ENCODE results near the gene UBE2E3. TPM values are rescaled to one million over a fixed set of nuclear protein-coding genes. Genes with fewer than 3 reads are reported as not detected.

UBE2E3 gene
- total RNA-seq, 2 donors from 2014 or later: 49.7 to 53.8 TPM

GRCh38 chr2:181005326-181005655 is 24.9 kb downstream of the UBE2E3 start:
- no peak for ATAC-seq (ENCODE audit: insufficient number of reproducible peaks, low FRiP score, low read depth)
- Histone ChIP-seq H3K27ac (no peak overlapping the region), H3K27me3 (replicated peaks; ENCODE audit: insufficient read depth) (no peaks in the 10 kb centered on the region), H3K9me3 (no peaks in the 10 kb centered on the region), H3K4me1 (ENCODE audit: control insufficient read depth in 1 of 2, low read depth in 2 of 2) (peaks cover 5 to 8% of the 10 kb centered on the region in 2 donors), H3K36me3 (no peaks in the 10 kb centered on the region), H3K4me3 (no peak overlapping the region)
- TF ChIP-seq, protein P1, sequence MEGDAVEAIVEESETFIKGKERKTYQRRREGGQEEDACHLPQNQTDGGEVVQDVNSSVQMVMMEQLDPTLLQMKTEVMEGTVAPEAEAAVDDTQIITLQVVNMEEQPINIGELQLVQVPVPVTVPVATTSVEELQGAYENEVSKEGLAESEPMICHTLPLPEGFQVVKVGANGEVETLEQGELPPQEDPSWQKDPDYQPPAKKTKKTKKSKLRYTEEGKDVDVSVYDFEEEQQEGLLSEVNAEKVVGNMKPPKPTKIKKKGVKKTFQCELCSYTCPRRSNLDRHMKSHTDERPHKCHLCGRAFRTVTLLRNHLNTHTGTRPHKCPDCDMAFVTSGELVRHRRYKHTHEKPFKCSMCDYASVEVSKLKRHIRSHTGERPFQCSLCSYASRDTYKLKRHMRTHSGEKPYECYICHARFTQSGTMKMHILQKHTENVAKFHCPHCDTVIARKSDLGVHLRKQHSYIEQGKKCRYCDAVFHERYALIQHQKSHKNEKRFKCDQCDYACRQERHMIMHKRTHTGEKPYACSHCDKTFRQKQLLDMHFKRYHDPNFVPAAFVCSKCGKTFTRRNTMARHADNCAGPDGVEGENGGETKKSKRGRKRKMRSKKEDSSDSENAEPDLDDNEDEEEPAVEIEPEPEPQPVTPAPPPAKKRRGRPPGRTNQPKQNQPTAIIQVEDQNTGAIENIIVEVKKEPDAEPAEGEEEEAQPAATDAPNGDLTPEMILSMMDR (IDR thresholded peaks at IDR 0.05): no peak
- DNase-seq (ENCODE audit: low spot score): no peak

DNA sequence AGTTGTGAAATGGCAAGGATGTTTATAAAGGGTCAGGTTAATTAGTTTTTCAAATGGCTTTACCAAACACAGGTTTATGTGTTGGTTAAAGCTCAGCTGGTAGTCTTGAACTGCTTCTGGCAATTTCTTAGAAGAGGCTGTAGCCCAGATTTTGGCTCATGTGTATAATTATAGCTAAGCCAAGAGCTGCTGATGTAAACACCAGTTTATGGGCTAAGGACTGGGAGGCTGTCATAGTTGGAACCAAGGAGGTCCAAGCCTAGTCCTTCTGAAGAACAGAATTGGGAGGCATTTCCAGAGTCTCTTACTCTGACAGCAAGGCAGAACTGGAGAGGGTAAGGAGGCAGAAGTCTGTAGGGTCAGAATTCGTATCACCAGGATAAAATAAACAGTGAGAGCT is 25.4 kb downstream of the UBE2E3 start:
- H3K27me3 ChIP-seq (replicated peaks; ENCODE audit: insufficient read depth): no peaks in the 10 kb centered on the region
- H3K4me1 ChIP-seq (ENCODE audit: control insufficient read depth in 1 of 2, low read depth in 2 of 2): peaks cover 8% of the 10 kb centered on the region in 2 donors
- DNase-seq (ENCODE audit: low spot score): no peak

DNA sequence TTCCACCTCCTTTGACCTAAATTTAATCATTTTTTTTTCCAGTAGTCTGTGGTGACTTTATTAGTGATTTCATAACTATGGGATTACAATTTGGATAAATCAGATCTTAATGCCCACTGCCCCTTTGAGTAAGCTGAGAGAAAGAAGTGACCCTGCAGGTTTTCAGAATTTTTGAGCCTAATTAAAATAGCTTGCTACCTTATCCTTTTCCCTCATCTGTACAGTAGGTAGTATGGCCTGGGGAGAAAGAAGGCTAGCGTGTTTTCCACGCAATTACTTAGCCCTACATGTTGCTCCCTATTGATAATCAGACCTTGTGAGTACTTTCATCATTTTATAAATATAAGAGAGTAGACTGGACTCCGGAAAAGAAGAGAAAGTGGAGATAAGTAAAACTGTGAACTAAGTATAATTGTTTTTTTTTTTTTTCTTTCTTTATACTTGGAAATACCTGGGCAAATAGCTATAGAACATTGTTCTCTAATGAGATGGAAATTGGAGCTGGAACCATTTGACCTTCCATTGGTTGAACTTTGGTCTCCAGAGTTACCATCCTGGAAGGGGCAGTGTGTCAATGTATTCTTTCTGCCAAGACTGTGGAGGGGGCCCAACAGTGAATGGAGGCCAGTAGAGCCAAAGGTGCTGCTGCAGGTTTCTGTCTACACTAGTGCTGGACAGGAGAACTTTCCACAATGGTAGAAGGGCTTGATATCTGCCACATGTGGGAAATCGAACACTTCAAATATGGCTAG is 26.9 kb downstream of the UBE2E3 start:
- ATAC-seq (ENCODE audit: insufficient number of reproducible peaks, low FRiP score, low read depth) (no peak), DNase-seq (ENCODE audit: low spot score) (no peak)
- Histone ChIP-seq H3K27ac (no peak overlapping the region), H3K9me3 (no peaks in the 10 kb centered on the region), H3K4me1 (ENCODE audit: control insufficient read depth in 1 of 2, low read depth in 2 of 2) (peaks cover 8 to 18% of the 10 kb centered on the region in 2 donors), H3K36me3 (no peaks in the 10 kb centered on the region), H3K4me3 (no peak overlapping the region), H3K27me3 (replicated peaks; ENCODE audit: insufficient read depth) (no peaks in the 10 kb centered on the region)
- TF ChIP-seq, protein P1 (IDR thresholded peaks at IDR 0.05): no peak

More for the DNA sequence above, 25.4 kb downstream of the UBE2E3 start:
- TF ChIP-seq, protein P1 (IDR thresholded peaks at IDR 0.05): no peak
- Histone ChIP-seq H3K36me3 (no peaks in the 10 kb centered on the region), H3K4me3 (no peak overlapping the region), H3K27ac (no peak overlapping the region), H3K9me3 (no peaks in the 10 kb centered on the region)
- ATAC-seq (ENCODE audit: insufficient number of reproducible peaks, low FRiP score, low read depth): no peak

- DNase-seq (ENCODE audit: low spot score) (no peak), ATAC-seq (ENCODE audit: insufficient number of reproducible peaks, low FRiP score, low read depth) (no peak)
- H3K9me3 ChIP-seq: no peaks in the 10 kb centered on the region
- no peaks in the 10 kb centered on the region for H3K27me3 ChIP-seq (replicated peaks; ENCODE audit: insufficient read depth)
- no peak overlapping the region for H3K27ac ChIP-seq
- H3K4me1 ChIP-seq (ENCODE audit: control insufficient read depth in 1 of 2, low read depth in 2 of 2): peaks cover 8 to 20% of the 10 kb centered on the region in 2 donors
- H3K36me3 ChIP-seq: no peaks in the 10 kb centered on the region
- H3K4me3 ChIP-seq: no peak overlapping the region
- TF ChIP-seq, protein P1 (IDR thresholded peaks at IDR 0.05): no peak
Measured at GRCh38 chr2:181008407-181008806, 28.0 kb downstream of the UBE2E3 start.

DNA sequence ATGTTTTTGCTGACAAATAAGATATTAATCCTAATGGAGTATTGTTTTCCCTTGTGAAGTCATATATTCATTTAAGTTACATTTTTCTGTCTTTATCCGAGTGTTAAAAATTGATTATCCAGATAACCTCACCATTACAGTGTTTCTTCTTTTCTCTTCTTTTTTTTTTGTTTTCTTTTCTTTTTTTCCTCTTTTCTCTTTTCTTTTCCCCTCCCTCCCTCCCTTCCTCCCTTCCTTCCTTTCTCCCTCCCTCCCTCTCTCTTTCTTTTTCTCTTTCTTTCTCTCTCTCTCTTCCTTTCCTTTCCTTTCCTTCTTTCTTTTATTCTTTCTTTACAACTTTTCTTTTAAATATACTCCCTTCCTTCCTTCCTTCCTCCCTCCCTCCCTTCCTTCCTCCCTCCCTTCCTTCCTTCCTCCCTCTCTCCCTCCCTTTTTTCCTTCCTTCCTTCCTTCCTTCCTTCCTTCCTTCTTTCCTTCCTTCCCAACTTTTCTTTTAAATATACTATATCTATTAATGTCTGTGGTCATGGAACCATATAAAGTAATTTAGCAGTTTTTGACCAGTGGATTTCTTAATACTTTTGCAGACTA is 40.9 kb downstream of the UBE2E3 start:
- no peaks in the 10 kb centered on the region for H3K9me3 ChIP-seq
- DNase-seq (ENCODE audit: low spot score) (no peak), ATAC-seq (ENCODE audit: insufficient number of reproducible peaks, low FRiP score, low read depth) (no peak)
- H3K27me3 ChIP-seq (replicated peaks; ENCODE audit: insufficient read depth): no peaks in the 10 kb centered on the region
- no peak overlapping the region for H3K4me3 ChIP-seq
- H3K27ac ChIP-seq: no peak overlapping the region
- no peaks in the 10 kb centered on the region for H3K36me3 ChIP-seq
- TF ChIP-seq, protein P1 (IDR thresholded peaks at IDR 0.05): no peak
- H3K4me1 ChIP-seq (ENCODE audit: control insufficient read depth in 1 of 2, low read depth in 2 of 2): peaks cover 3 to 4% of the 10 kb centered on the region in 2 donors
